IMR-90 (cell line): ENCODE measurements around the gene YARS2.

ENCODE experiments used
- CEBPB ChIP-seq: IDR thresholded peaks from 2 replicates; pipeline ENCODE4 v1.6.1; 2012; ENCODE audit warnings: low read depth, low read length, improper control_type of control experiment
- MXI1 ChIP-seq: IDR thresholded peaks from 2 replicates; pipeline ENCODE4 v1.6.1; 2012; ENCODE audit warnings: low read depth, mild to moderate bottlenecking, low read length, moderate library complexity, borderline replicate concordance
- NFE2L2 ChIP-seq: fragments of 150-350 bp; IDR thresholded peaks from 2 replicates; pipeline ENCODE4 v1.6.1; 2016; ENCODE audit warnings: low read depth, mild to moderate bottlenecking, low read length
- POLR2A ChIP-seq: IDR thresholded peaks from 2 replicates; pipeline ENCODE4 v1.6.1; 2012; ENCODE audit warnings: mild to moderate bottlenecking, low read depth, low read length
- RAD21 ChIP-seq: IDR thresholded peaks from 2 replicates; pipeline ENCODE4 v1.6.1; 2012; ENCODE audit warnings: low read length, improper control_type of control experiment
- RCOR1 ChIP-seq: IDR thresholded peaks from 2 replicates; pipeline ENCODE4 v1.6.1; 2012; ENCODE audit warnings: mild to moderate bottlenecking, low read length, improper control_type of control experiment; ENCODE audit not compliant: insufficient replicate concordance
- SMC3 ChIP-seq: fragments of 150-350 bp; IDR thresholded peaks from 2 replicates; pipeline ENCODE4 v1.6.1; 2016; ENCODE audit warnings: low read depth, mild to moderate bottlenecking, antibody characterized with exemption, low read length, moderate library complexity
- TF ChIP-seq, protein P1 (sequence below): conservative IDR thresholded peaks from 2 replicates; pipeline ENCODE4 v1.5.1; 2012; ENCODE audit warnings: mild to moderate bottlenecking, low read depth, low read length, improper control_type of control experiment
- TF ChIP-seq, protein P2 (sequence below): fragments of 150-350 bp; IDR thresholded peaks from 2 replicates; pipeline ENCODE4 v1.6.1; 2017; ENCODE audit warnings: mild to moderate bottlenecking, antibody characterized with exemption, low read length, low read depth

DNA sequence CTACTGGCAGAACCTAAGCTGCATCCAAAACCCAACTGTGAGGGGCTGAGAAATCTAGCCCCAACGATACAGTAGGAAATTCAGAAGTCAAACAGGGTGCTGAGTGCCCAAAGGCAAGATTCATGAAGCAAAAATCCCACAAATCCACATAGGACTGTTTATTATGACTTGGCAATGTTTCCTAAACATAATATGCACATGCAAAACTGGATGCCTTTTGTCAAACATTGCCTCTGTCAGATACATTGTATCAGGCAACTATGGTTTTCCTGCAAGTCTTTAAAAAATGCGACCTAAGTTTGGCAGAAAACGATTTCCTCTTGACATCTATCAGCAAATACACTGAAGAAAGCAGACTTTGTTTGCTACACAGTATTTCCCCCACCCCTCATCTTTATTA is 27.3 kb upstream of the YARS2 start:
- TF ChIP-seq, protein P1, sequence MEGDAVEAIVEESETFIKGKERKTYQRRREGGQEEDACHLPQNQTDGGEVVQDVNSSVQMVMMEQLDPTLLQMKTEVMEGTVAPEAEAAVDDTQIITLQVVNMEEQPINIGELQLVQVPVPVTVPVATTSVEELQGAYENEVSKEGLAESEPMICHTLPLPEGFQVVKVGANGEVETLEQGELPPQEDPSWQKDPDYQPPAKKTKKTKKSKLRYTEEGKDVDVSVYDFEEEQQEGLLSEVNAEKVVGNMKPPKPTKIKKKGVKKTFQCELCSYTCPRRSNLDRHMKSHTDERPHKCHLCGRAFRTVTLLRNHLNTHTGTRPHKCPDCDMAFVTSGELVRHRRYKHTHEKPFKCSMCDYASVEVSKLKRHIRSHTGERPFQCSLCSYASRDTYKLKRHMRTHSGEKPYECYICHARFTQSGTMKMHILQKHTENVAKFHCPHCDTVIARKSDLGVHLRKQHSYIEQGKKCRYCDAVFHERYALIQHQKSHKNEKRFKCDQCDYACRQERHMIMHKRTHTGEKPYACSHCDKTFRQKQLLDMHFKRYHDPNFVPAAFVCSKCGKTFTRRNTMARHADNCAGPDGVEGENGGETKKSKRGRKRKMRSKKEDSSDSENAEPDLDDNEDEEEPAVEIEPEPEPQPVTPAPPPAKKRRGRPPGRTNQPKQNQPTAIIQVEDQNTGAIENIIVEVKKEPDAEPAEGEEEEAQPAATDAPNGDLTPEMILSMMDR = no peak
- TF ChIP-seq MXI1 (no peak), RCOR1 (no peak), POLR2A (no peak), SMC3 (no peak), RAD21 (no peak), CEBPB (no peak), NFE2L2 (no peak)
- TF ChIP-seq, protein P2, sequence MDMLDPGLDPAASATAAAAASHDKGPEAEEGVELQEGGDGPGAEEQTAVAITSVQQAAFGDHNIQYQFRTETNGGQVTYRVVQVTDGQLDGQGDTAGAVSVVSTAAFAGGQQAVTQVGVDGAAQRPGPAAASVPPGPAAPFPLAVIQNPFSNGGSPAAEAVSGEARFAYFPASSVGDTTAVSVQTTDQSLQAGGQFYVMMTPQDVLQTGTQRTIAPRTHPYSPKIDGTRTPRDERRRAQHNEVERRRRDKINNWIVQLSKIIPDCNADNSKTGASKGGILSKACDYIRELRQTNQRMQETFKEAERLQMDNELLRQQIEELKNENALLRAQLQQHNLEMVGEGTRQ = no peak
